Measurements from ENCODE around the gene TRAF3.

Gene TRAF3

GRCh38 chr14:102905116-102906108 lies 128.2 kb downstream of the TRAF3 start:
- in situ Hi-C loops (cut with HindIII; ENCODE audit: low sequenced_read_pairs), result no loop called here
- no peak for TF ChIP-seq CTCF (IDR thresholded peaks at IDR 0.05; ENCODE audit: low read depth, low read length)
- no peak for DNase-seq (ENCODE audit: low read depth, low spot score)
- H3K4me3 ChIP-seq (ENCODE audit: low read depth, low read length), result no peak overlapping the region

GRCh38 chr14:102906616-102907302 lies 129.5 kb downstream of the TRAF3 start:
- in situ Hi-C loops (cut with HindIII; ENCODE audit: low sequenced_read_pairs), result no loop called here
- no peak for DNase-seq (ENCODE audit: low read depth, low spot score)
- H3K4me3 ChIP-seq (ENCODE audit: low read depth, low read length), result no peak overlapping the region
- no peak for TF ChIP-seq CTCF (IDR thresholded peaks at IDR 0.05; ENCODE audit: low read depth, low read length)

- in situ Hi-C loops (cut with HindIII; ENCODE audit: low sequenced_read_pairs), result no loop called here
- no peak overlapping the region for H3K4me3 ChIP-seq (ENCODE audit: low read depth, low read length)
- no peak for DNase-seq (ENCODE audit: low read depth, low spot score)
- no peak for TF ChIP-seq CTCF (IDR thresholded peaks at IDR 0.05; ENCODE audit: low read depth, low read length)
These were observed 130.1 kb downstream of the TRAF3 start for GRCh38 chr14:102907303-102907844.

GRCh38 chr14:102907980-102908730 lies 130.9 kb downstream of the TRAF3 start:
- in situ Hi-C loops (cut with HindIII; ENCODE audit: low sequenced_read_pairs), result no loop called here
- no peak overlapping the region for H3K4me3 ChIP-seq (ENCODE audit: low read depth, low read length)
- no peak for DNase-seq (ENCODE audit: low read depth, low spot score)
- no peak for TF ChIP-seq CTCF (IDR thresholded peaks at IDR 0.05; ENCODE audit: low read depth, low read length)

GRCh38 chr14:102908766-102909455 lies 131.7 kb downstream of the TRAF3 start:
- no peak for DNase-seq (ENCODE audit: low read depth, low spot score)
- no peak overlapping the region for H3K4me3 ChIP-seq (ENCODE audit: low read depth, low read length)
- TF ChIP-seq CTCF (IDR thresholded peaks at IDR 0.05; ENCODE audit: low read depth, low read length), result no peak
- in situ Hi-C loops (cut with HindIII; ENCODE audit: low sequenced_read_pairs), result no loop called here

Measured in astrocyte of the spinal cord (primary cell).